Panc1 (cell line): ENCODE data around the gene ARX. TPM values are rescaled to one million over a fixed set of nuclear protein-coding genes. Genes with fewer than 3 reads are reported as not detected.

Experiments used
- ATAC-seq: fragments of 200-7000 bp; cut with Tn5 transposase; 2 replicates; pipeline ENCODE4 v1.9.1; 2020; ENCODE audit warnings: mild to moderate bottlenecking, moderate library complexity
- BruUV-seq: library from RNA; stranded (reverse); fragments of 400-500 nt; replicated peaks from 2 replicates; lab custom pipeline; 2021; lab: Mats Ljungman, UMichigan
- CTCF ChIA-PET: fragments of 300-600 bp; sonication (Branson Sonifier 250); formaldehyde crosslinking; loops from one replicate; lab custom pipeline; 2022; ENCODE audit warnings: antibody characterized with exemption; lab: Charles Lee
- POLR2A ChIA-PET: fragments of 300-600 bp; sonication (Branson Sonifier 250); formaldehyde crosslinking; loops from one replicate; lab custom pipeline; 2022; ENCODE audit warnings: antibody characterized with exemption; lab: Charles Lee
- DNase-seq: peaks from one replicate; pipeline ENCODE4 v3.0.0-alpha.2; 2010; ENCODE audit warnings: low read depth, low spot score
- H3K27ac ChIP-seq: 2 replicates; pipeline ENCODE4 v1.5.1; 2011; ENCODE audit warnings: mild to moderate bottlenecking, low read length, inconsistent platforms
- H3K27me3 ChIP-seq: fragments of 200-500 bp; sonication (Bioruptor generic); 2 replicates; pipeline ENCODE4 v1.6.0; 2014; ENCODE audit warnings: low read length, inconsistent platforms; ENCODE audit not compliant: control insufficient read depth, insufficient read depth
- H3K36me3 ChIP-seq: fragments of 200-500 bp; sonication (Bioruptor generic); 2 replicates; pipeline ENCODE4 v1.5.1; 2014; ENCODE audit warnings: inconsistent platforms, mild to moderate bottlenecking, low read length, moderate library complexity; ENCODE audit not compliant: control insufficient read depth, insufficient read depth
- H3K4me1 ChIP-seq: 2 replicates; pipeline ENCODE4 v1.5.1; 2011; ENCODE audit warnings: inconsistent platforms, mild to moderate bottlenecking, low read length, moderate library complexity; ENCODE audit not compliant: control insufficient read depth, insufficient read depth
- H3K4me3 ChIP-seq, 2 experiments: 2 replicates each; pipeline ENCODE4 v1.5.1; 2011 to 2012; ENCODE audit warnings: low read depth in 2 of 2, low read length in 2 of 2, mild to moderate bottlenecking in 2 of 2, inconsistent platforms in 1 of 2, moderate library complexity in 1 of 2
- H3K9me3 ChIP-seq: fragments of 200-500 bp; sonication (Bioruptor generic); 2 replicates; pipeline ENCODE4 v1.5.1; 2014; ENCODE audit warnings: low read depth, mild to moderate bottlenecking, inconsistent platforms, low read length, moderate library complexity; ENCODE audit not compliant: control insufficient read depth, insufficient read depth
- POLR2AphosphoS5 ChIP-seq: IDR thresholded peaks from 2 replicates; pipeline ENCODE4 v1.6.1; 2012; ENCODE audit warnings: mild to moderate bottlenecking, low read depth, low read length, moderate library complexity
- REST ChIP-seq, 2 experiments: IDR thresholded peaks; 2 replicates each; pipeline ENCODE4 v1.6.1; 2011 to 2012; ENCODE audit warnings: low read depth in 2 of 2, control low read depth in 1 of 2, low read length in 1 of 2, mild to moderate bottlenecking in 1 of 2, moderate library complexity in 1 of 2; ENCODE audit not compliant: insufficient read depth in 1 of 2
- SIN3A ChIP-seq: IDR thresholded peaks from 2 replicates; pipeline ENCODE4 v1.6.1; 2012; ENCODE audit warnings: low read depth, mild to moderate bottlenecking, low read length, moderate library complexity, borderline replicate concordance; ENCODE audit not compliant: insufficient read depth
- TCF7L2 ChIP-seq: IDR thresholded peaks from 2 replicates; pipeline ENCODE4 v1.6.1; 2011; ENCODE audit warnings: mild to moderate bottlenecking, low read depth, low read length, inconsistent platforms
- in situ Hi-C: cut with HindIII; loops from 2 replicates; pipeline ENCODE4 v1.10.0; 2016; ENCODE audit warnings: low sequenced_read_pairs, low pct_unique_long_range_greater_than_20kb
- intact Hi-C: fragments of 100-400 bp; cut with micrococcal nuclease; formaldehyde crosslinking; loops from one replicate; pipeline ENCODE4 v1.10.0; 2022; ENCODE audit not compliant: unreplicated experiment
- total RNA-seq: library from RNA; stranded (reverse); gene quantifications from one replicate; pipeline ENCODE4 v1.2.1, GENCODE V29; 2021; ENCODE audit not compliant: unreplicated experiment
- TF ChIP-seq, protein P1 (sequence below): fragments of 450-650 bp; IDR thresholded peaks from 2 replicates; pipeline ENCODE4 v1.5.1; 2017; ENCODE audit warnings: mild to moderate bottlenecking

Gene ARX
- total RNA-seq, 1 experiment from 2014 or later, result 0.15 TPM

DNA sequence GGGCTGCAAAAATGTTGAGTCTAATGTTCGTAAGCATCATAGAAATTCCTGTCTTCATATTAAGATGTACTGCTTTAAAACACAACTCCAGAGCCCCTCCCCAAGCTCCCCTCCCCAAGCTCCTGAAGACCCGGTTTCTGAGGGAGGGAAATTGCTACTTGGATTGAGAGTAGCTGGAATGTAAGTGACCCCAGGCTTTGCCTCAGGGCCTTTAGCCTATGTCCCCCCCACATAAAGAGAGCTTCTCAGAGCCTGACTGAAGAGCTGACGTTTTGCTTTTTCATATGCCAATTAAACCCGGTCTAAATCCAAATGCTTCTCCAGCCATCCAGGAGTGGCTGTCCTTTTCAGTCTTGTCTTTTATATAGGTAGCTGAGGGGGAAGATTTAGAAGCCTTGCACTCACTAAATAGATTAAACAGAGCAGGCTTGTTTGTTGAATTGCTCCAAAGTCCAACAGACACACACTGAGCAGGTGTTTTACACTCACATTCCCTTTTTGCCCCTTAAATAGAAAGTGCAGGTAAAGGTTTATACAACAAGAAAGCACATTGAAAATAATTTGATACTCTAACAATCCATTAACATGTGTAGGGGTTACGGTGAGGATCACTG is 19.6 kb downstream of the ARX start:
- DNase-seq (no peak), ATAC-seq (no peak)
- ChIA-PET POLR2A (no interaction called here), CTCF (no interaction called here)
- H3K9me3 ChIP-seq, result no peaks in the 10 kb centered on the region
- H3K27me3 ChIP-seq, result no peaks in the 10 kb centered on the region
- H3K27ac ChIP-seq, result no peak overlapping the region
- no TSS peak for BruUV-seq
- intact Hi-C loops, result no loop called here
- no peaks in the 10 kb centered on the region for H3K36me3 ChIP-seq
- TF ChIP-seq SIN3A (no peak), TCF7L2 (no peak), REST (IDR thresholded peaks at IDR 0.05; ENCODE audit: insufficient read depth in 1 of 2, low read depth in 2 of 2, low read length in 1 of 2) (no peak), POLR2AphosphoS5 (no peak)
- no peaks in the 10 kb centered on the region for H3K4me1 ChIP-seq
- in situ Hi-C loops, result no loop called here
- H3K4me3 ChIP-seq, result no peak overlapping the region

- POLR2A ChIA-PET, result no interaction called here
- DNase-seq, result no peak
Measured at GRCh38 chrX:24993879-24994278, 21.9 kb downstream of the ARX start.

More at GRCh38 chrX:24993879-24994278, 21.9 kb downstream of the ARX start:
- TF ChIP-seq, protein P1, sequence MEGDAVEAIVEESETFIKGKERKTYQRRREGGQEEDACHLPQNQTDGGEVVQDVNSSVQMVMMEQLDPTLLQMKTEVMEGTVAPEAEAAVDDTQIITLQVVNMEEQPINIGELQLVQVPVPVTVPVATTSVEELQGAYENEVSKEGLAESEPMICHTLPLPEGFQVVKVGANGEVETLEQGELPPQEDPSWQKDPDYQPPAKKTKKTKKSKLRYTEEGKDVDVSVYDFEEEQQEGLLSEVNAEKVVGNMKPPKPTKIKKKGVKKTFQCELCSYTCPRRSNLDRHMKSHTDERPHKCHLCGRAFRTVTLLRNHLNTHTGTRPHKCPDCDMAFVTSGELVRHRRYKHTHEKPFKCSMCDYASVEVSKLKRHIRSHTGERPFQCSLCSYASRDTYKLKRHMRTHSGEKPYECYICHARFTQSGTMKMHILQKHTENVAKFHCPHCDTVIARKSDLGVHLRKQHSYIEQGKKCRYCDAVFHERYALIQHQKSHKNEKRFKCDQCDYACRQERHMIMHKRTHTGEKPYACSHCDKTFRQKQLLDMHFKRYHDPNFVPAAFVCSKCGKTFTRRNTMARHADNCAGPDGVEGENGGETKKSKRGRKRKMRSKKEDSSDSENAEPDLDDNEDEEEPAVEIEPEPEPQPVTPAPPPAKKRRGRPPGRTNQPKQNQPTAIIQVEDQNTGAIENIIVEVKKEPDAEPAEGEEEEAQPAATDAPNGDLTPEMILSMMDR, result no peak
- TF ChIP-seq REST (IDR thresholded peaks at IDR 0.05; ENCODE audit: insufficient read depth in 1 of 2, low read depth in 2 of 2, low read length in 1 of 2) (no peak), SIN3A (no peak), POLR2AphosphoS5 (no peak), TCF7L2 (no peak)
- in situ Hi-C loops, result no loop called here
- BruUV-seq, result no TSS peak
- Histone ChIP-seq H3K27ac (no peak overlapping the region), H3K4me3 (no peak overlapping the region), H3K4me1 (no peaks in the 10 kb centered on the region), H3K9me3 (no peaks in the 10 kb centered on the region), H3K36me3 (no peaks in the 10 kb centered on the region), H3K27me3 (no peaks in the 10 kb centered on the region)
- intact Hi-C loops, result no loop called here
- CTCF ChIA-PET, result no interaction called here
- no peak for ATAC-seq
